NCI-H146 treated with DMSO at 0.1 percent for 48 hours (cell line): ENCODE results near the gene CCDC74B.
"Not testable (repeated sequence)": the region's sequence is repeated elsewhere in the genome, so short reads cannot be mapped to it uniquely, and the experiment has no call there.

ENCODE experiments used
- DNase-seq: peaks from one replicate; lab custom pipeline; 2025; ENCODE audit not compliant: unreplicated experiment; lab: John Stamatoyannopoulos, UW

Gene CCDC74B

DNA sequence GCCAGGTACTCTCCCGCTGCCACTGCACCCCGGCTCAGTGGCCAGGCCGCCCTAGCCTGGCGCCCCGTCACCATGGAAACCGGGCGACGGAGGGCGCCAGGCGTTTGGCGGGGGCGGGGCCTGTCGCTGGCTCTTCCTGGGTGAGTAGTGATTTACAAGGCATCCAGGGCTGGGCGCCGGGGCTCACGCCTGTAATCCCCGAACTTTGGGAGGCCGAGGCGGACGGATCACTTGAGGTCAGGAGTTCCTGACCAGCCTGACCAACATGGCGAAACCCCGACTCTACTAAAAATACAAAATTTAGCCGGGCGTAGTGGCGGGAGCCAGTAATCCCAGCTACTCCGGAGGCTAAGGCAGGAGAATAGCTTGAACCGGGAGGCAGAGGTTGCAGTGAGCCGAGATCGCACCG lies at the start of gene CCDC74B:
Gene CCDC74B (minus strand): TSS at position 107 of the 409 bp plus-strand sequence. CDS start 116 bp downstream, outside the sequence.
- DNase-seq: peak; percentile 37

DNA sequence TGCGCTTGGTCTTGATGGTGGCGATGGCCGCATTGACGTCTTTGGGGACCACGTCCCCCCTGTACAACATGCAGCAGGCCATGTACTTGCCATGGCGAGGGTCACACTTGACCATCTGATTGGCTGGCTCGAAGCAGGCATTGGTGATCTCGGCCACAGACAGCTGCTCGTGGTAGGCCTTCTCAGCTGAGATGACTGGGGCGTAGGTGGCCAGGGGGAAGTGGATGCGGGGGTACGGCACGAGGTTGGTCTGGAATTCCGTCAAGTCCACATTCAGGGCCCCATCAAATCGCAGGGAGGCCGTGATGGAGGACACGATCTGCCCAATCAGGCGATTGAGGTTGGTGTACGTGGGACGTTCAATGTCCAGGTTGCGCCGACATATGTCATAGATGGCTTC lies 48.9 kb upstream of the CCDC74B start:
- not testable (repeated sequence) for DNase-seq

DNA sequence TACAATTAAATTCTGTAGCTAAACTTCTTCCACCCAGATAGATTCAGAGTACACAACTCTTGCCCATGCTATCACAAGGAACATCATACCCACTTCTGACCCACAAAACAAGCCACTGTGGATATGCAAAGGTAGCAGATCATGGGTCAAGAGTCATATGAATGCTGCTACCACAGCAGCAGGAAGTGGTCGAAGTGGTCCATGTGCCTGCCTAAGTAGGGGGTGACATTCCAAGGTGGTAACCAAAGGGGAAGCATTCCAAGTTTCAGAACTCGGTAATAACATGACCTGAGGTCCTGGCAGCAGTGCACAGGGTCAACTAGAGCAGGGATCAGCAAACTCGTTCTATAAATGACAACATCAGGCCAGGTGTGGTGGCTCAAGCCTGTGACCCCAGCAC lies 47.5 kb upstream of the CCDC74B start:
- not testable (repeated sequence) for DNase-seq

DNA sequence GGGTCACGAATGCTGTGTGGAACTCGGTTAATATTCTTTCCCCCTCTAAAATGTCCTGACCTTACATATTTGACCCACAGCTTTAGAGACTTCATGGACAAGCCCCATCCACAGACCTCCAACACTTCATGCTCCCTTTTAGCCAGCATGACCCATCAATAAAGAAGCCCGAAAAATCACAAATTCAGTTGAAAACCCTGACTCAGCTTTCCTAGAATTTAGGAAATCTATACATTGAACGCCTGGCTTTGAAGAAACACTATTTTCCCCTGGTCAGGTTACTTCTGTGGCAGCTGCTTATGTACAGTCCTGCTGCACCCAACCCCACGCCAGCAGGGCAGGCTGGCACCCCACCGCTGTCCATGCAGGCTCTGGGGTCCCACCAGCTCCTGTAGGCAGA lies 46.4 kb upstream of the CCDC74B start:
- DNase-seq: not testable (repeated sequence)

DNA sequence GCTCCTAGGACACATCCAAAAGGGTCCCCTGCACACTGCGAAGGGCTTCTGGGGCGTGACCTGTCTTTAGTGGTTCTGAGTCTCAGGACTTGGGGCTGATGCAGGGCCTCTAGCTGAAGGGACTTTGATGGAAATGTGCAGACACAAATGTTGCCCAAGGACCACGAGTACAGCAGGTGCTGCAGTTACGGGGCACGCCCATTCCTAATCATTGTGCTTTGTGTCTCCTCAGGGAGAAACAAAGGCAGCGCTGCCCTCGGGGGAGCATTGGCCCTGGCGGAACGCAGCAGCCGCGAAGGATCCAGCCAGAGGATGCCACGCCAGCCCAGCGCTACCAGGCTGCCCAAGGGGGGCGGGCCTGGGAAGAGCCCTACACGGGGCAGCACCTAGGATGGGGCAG lies 45.3 kb upstream of the CCDC74B start:
- DNase-seq: no peak

DNA sequence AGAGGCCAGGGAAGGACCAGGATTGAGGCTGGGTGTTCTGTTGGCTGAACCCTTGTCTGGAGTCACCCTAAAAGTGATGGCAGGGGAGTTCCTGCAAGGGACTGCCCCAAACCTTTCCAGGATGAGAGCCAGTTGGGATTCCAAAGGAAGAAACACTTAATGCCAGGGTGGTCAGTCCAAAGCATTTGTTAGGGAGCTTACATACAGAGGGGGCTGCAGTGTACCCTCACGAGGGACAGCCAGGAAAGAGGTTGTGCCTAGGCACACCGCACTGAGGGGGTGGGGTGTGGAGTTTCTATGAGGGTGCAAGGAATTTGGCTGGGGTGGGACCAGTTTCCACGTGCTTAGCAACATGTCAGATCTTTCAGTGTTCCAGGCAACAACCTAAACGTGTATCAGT lies 44.0 kb upstream of the CCDC74B start:
- not testable (repeated sequence) for DNase-seq

DNA sequence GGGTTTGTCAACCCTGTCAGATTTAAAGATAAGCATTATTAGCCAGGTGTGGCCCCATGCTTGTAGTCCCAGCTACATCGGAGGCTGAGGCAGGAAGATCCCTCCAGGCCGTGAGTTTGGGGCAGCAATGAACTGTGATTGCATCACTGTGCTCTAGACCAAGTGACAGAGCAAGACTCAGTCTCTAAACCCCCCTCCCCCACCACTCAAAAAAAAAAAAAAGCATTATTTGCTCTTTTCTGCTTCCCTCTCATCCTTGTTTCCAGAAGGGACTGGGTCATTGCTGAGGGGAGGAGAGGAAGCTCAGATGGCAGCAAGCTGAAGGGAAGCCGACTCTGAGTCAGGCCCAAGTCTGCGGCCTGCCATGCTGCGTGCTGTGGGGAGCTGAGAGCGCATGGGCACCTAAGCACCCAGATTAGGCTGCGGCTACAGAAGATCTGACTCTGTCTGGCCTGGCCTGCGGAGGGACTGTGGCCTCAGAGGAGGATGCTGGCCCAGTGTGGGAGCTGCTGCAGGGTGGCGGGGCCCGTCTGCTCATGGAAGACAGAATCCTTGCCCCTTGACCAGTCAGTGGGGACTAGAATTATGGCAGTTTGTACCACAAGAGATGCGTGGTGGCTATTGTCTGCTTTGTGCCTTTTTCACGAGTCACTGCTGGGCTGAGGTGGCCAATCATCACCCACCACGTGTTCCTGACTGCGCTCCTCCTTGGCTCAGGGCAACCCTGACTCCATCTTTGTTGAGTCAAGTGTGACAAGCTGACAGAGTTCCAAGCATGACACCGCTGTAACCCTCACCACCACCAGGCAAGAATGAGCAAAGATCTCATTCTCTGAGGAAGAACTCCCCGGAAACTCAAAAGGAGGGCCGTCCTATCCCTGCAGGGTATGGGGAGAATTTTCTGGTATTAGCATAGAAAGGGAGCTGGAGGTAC lies 43.2 kb upstream of the CCDC74B start:
- DNase-seq: not testable (repeated sequence)

DNA sequence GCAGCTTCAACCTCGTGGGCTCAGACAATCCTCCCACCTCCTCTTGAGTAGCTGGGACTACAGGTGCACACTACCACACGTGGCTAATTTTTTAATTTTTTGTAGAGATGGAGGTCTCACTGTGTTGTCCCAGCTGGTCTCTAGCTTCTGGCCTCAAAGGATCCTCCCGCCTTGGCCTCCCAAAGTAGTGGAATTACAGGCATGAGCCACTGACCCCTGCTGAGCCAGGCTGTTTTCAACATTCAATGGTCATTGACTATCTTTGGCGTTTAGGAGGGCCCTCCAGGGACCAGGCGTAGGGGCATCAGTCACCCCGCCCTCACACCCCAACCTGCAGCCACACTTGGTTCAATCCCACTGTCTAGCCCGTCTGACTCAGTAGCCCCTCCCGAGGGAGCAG lies 42.4 kb upstream of the CCDC74B start:
- no peak for DNase-seq

DNA sequence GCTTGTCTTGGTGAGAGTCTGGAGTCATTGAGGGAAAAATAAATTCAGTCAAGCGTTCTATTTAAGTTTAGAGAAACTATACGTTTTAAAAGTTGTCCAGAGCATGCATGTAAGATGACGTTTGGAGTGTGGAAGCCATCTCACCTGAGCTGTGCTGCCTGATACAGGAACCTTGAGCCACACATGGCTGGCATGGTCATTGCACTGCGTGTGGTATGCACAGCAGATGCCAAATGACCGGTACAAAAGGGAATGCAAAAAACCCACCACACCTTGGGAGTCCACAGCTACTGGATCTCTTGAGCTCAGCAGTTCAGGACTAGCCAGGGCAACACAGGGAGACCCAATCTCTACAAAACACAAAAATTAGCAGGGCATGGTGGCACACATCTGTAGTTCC lies 41.5 kb upstream of the CCDC74B start:
- no peak for DNase-seq

DNA sequence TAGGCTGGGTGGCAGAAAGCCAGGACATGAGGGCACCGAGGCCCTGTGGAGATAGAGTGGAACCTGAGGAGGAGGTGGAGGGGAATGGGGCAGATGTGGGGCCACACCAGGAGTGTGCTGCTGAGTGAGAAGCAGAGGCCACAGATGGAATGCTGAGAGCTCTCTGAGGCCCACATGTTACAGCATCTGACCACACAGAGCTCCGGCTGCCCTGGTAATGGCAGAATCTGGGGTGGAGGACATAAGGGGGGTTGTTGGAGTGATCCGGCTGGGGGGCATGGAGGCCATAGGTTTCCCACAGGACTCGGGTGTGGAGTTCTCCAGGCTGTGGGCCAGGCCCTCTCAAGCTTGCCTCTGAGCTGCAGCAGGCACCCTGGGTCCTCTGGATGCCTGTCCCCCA lies 41.0 kb upstream of the CCDC74B start:
- DNase-seq: no peak

DNA sequence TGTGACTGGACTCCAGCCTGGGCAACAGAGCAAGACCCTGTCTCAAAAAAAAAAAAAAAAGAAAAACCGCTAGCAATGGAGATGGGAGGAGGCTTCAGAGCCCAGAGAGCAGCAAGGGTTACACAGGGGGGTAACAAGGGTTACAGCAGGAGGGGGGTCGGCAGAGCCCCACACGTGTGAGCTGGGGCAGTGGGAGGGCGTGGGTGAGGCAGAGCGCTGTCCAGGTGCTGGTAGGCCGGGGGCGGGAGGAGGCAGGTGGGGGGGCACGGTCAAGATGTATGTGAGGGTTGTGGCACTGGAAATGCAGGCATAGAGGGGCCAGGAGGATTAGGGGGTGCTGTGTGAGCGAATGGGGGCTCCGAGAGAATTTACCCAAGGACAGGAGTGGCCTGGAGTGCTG lies 40.5 kb upstream of the CCDC74B start:
- no peak for DNase-seq

DNA sequence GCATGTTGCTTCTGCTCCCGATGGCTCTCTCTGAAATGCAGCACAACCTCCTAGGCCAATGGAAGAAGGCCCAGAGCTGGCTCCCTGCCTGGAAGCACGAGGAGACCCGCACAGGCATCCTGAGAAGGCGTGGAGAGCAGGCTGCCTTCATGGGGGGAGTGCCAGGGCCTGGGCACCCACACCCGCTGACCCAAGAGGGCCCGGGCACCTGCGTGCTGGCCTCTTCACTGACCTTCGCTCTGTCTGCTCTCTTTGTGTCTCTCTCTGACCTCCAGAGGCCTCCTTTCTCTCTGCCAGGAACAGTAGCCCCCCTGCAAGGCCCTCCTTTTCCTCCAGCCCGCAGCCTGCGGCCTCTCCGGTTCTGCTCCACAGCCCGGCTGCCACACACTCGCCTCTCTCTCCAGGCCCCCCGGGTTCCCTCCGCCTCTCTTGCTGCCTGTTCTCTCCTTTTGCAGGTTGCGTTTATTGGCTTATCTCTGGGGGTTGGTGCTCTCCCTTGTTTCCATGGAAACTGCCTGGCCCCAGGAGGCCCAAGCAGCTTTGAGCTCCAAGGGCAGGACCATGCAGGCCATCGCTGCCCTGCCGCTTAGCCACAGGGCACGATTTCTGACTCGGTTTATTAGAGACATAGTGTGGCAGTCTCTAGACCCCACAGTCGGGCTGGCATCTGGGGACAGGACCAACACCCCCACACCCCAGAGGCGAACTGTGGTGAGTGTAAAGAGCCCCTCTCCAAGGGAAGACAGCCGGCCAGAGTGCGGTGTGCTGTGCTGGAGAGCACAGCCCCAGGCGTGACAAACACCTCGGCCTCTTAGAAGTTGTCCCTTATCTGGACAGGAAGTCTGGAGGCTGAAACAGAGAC lies 38.8 kb upstream of the CCDC74B start:
- DNase-seq: no peak

DNA sequence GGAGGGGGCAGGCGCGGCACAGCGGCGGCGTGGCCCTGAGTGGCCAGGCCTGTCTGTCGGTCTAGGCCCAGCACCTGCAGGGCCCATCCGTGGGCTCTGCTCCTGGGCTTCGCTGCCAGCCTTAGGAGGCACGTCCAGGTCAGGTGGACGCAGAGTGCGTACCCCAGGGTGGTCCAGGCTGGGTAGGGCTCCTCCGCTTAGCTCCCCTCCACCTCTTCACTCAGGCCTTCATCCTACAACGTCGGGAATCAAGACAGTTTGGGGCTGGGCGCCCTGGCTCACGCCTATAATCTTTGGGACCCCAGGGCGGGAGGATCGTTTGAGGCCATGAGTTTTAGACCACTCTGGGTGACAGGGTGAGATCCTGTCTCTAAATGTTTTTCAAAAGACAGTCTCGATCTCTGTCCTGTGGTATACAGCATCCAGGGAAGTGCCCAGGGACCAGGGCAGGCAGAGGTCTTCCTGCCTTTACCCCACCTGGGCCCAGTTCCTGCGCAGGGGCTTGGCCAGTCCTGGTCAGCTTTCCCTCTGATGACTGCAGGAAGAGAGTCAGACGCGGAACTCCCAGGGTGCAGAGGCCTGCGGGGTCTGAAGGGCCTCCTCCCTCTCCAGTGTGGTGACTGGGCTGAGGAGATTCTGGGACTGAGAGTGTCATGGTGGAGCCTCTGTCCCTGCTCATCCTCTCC lies 38.1 kb upstream of the CCDC74B start:
- not testable (repeated sequence) for DNase-seq

DNA sequence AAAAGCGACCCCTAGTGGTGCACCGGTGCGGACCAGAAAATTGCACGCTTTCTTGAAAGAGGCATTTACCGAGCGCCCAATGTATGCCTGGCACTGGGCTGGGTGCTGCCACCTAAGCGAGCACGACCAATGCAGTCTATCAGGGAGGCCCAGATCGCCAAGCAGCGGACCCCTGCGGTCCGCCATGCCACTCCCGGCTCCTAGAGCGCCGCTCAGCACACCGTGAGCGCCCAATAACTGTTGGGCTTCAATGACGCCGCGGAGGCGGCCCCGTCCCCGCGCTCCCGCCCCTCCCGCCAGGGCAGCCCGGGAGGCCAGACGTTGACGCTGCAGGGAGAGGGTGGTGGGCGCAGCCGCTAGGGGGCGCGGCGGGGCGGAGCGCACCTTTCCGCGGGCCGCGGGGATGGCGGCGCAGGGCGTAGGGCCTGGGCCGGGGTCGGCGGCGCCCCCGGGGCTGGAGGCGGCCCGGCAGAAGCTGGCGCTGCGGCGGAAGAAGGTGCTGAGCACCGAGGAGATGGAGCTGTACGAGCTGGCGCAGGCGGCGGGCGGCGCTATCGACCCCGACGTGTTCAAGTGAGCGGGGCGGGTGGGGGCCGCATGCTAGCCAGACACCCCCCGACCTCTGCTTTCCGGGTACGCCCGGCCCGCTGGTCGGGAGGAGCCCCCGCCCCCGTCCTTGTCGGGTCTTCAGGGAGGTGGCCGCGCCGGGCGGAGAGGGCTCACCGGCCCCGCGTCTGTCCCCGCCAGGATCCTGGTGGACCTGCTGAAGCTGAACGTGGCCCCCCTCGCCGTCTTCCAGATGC lies 37.2 kb upstream of the CCDC74B start, which contains the start of gene MZT2B:
Gene MZT2B (plus strand): TSS at position 383 of the 803 bp plus-strand sequence. CDS start 21 bp downstream, at position 404.
- peak; percentile 73 for DNase-seq

DNA sequence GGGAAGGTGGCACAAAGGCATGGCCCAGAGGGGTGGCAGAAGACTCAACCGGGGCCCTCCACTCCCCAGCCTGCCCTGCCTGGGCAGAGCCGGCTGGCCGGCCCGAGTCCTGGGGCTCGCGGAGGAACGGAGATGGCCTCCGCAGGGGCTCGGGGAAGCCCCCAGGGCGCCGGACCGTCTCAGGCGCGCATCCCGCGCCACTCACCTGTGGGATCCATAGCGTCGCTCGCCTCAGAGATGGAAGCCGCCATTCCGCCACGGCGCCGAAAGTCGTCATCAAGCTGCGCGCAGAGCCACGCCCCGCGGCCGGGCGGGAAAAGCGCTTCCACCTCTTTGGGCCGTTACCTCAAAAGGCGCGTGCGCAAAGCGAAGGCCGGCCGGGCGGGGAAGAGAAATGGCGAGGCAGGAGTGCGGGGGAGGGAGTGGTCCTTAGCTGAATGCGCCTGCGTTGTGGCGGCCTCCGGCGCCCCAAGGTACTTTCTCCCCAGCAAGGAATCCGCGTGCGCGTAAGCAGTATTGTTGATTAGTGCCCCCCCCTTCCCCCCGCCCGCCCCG lies 36.5 kb upstream of the CCDC74B start, which contains the start of gene SMPD4:
Gene SMPD4 (minus strand): TSS at position 278 of the 555 bp plus-strand sequence. CDS start 5,010 bp downstream, outside the sequence.
- peak; percentile 96 for DNase-seq

DNA sequence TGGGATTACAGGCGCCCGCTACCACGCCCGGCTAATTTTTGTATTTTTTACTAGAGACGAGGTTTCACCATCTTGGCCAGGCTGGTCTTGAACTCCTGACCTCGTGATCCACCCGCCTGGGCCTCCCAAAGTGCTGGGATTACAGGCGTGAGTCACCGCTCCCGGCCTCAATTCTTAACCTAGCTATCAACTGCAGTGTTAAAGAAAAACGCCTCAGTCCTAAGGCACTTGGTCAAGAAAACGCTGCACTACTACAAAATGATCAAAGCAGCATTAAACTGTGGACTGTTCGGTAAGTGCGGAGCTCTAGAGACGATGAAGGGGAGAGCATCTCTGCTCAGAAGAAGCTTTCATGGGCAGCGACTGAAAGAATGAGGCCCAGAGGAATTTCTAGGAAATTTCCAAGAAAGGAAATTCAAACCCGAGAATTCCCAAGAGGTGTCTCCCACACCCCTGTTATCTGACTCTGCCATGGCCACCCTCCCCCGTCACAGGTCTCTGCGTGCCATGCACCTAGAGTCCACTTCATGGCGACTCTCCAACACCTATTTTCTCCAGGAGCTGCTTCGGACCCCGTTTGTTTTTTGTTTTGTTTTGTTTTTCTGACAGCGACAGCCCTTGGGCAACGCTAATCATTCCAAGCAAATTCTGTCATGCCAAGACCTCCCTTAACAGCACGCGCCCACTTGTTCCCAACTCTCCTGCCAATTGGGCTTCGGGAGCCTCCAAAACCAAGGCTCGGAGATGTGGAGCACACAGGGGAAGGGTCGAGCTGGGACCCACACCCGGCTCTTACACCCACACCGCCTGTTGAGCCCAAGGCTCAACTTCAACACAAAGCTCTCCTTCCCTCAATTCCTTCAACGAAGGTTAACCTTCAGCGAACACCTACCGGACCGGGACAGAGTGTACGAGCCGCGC lies 35.8 kb upstream of the CCDC74B start:
- not testable (repeated sequence) for DNase-seq

DNA sequence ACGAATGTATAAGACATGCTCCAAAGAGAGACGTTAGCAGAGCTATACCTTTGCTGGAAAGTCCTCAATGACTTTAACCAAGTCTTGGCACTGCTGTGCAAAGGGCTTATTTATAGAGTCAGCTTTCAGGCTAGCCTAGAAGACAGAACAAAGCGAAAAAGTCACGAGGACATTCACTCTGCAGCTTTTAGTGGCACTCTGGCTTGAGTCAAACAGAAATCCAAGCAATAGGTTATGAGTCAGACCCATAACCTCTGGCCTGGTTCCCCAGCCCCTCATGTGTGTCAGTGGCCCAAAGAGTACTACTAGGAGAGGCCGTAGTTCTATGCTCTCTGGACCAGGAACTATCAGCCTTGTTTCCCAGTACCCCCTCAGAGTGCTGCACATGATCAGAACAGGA lies 30.0 kb upstream of the CCDC74B start:
- not testable (repeated sequence) for DNase-seq

DNA sequence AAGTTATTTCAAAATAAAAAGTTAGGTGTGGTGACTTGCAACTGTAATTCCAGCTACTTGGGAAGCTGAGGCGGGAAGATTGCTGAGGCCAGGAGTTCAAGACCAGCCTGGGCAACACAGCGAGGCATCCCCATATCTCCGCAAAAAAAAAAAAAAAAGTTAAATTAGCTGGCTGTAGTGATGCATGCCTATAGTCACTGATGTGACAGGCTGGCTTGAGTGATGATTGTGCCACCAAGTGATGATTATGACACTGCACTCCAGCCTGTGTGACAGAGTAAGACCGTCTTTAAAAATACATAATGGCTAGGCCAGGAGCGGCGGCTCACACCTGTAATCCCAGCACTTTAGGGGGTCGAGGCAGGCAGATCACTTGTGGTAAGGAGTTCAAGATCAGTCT lies 25.0 kb upstream of the CCDC74B start:
- no peak for DNase-seq

DNA sequence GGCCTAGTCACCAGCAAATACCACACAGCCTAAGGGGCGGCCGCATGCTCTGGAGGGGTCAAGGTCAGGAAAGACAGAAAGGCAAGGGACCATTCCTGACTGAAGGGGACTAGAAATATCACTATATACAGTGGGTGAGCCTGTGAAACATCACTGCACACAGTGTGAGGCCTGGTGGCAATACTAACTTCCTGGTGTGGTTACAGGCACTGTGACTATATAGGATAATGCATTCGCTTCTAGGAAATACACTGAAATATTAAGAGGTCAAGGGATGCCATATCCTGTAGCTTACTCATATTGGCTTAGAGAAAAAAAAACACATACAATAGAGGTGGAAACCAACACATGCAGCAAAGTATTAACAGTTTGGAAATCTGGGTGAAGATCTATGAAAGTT lies 24.3 kb upstream of the CCDC74B start:
- DNase-seq: not testable (repeated sequence)
